Mesendoderm (in vitro differentiated cells): ENCODE results near the gene TFDP1.
"Not testable (repeated sequence)": the region's sequence is repeated elsewhere in the genome, so short reads cannot be mapped to it uniquely, and the experiment has no call there.

ENCODE experiments used
- DNase-seq: peaks from one replicate; pipeline ENCODE4 v3.0.0; 2013
- H2AK5ac ChIP-seq: 2 replicates; pipeline ENCODE4 v1.6.1; 2013; ENCODE audit warnings: low read length, inconsistent platforms
- H2BK120ac ChIP-seq: 2 replicates; pipeline ENCODE4 v1.6.1; 2013; ENCODE audit warnings: low read depth, mild to moderate bottlenecking, low read length, moderate library complexity, mixed read lengths
- H2BK15ac ChIP-seq: replicated peaks from 2 replicates; pipeline ENCODE4 v1.6.1; 2013; ENCODE audit warnings: low read depth, mild to moderate bottlenecking, moderate library complexity
- H2BK5ac ChIP-seq: 2 replicates; pipeline ENCODE4 v1.6.1; 2013; ENCODE audit warnings: low read length, inconsistent platforms
- H3K18ac ChIP-seq: 2 replicates; pipeline ENCODE4 v1.6.1; 2013; ENCODE audit warnings: mild to moderate bottlenecking, low read length, mixed read lengths
- H3K23ac ChIP-seq: one replicate; pipeline ENCODE4 v1.6.1; 2013; ENCODE audit warnings: low read length
- H3K27ac ChIP-seq: 2 replicates; pipeline ENCODE4 v1.5.1; 2013; ENCODE audit warnings: low read depth, mild to moderate bottlenecking, inconsistent platforms, low read length, moderate library complexity
- H3K27me3 ChIP-seq: 2 replicates; pipeline ENCODE4 v1.6.1; 2013; ENCODE audit warnings: low read length, control low read depth, mild to moderate bottlenecking, inconsistent platforms; ENCODE audit not compliant: insufficient read depth, poor library complexity
- H3K36me3 ChIP-seq: 2 replicates; pipeline ENCODE4 v1.6.1; 2013; ENCODE audit warnings: low read length, inconsistent platforms; ENCODE audit not compliant: control insufficient read depth, insufficient read depth
- H3K4ac ChIP-seq: one replicate; pipeline ENCODE4 v1.6.1; 2013; ENCODE audit warnings: low read depth, mild to moderate bottlenecking, low read length, moderate library complexity
- H3K4me1 ChIP-seq: 2 replicates; pipeline ENCODE4 v1.6.1; 2013; ENCODE audit warnings: low read depth, low read length, inconsistent platforms; ENCODE audit not compliant: control insufficient read depth
- H3K4me2 ChIP-seq: 2 replicates; pipeline ENCODE4 v1.6.1; 2013; ENCODE audit warnings: low read length
- H3K4me3 ChIP-seq: 2 replicates; pipeline ENCODE4 v1.5.1; 2013; ENCODE audit warnings: mild to moderate bottlenecking, low read length
- H3K56ac ChIP-seq: one replicate; pipeline ENCODE4 v1.6.1; 2013; ENCODE audit warnings: low read length
- H3K79me1 ChIP-seq: 2 replicates; pipeline ENCODE4 v1.6.1; 2013; ENCODE audit warnings: low read length, inconsistent platforms
- H3K79me2 ChIP-seq: 2 replicates; pipeline ENCODE4 v1.6.1; 2013; ENCODE audit warnings: mild to moderate bottlenecking, low read length; ENCODE audit not compliant: control insufficient read depth, insufficient read depth
- H3K9ac ChIP-seq: 2 replicates; pipeline ENCODE4 v1.6.1; 2013; ENCODE audit warnings: low read length, inconsistent platforms
- H4K5ac ChIP-seq: one replicate; pipeline ENCODE4 v1.6.1; 2013; ENCODE audit warnings: low read length
- H4K8ac ChIP-seq: one replicate; pipeline ENCODE4 v1.6.1; 2013; ENCODE audit warnings: low read depth, mild to moderate bottlenecking, control low read depth, low read length, moderate library complexity
- WGBS: extraction: QIAGEN DNeasy Blood & Tissue Kit; methylation state at CpG from one replicate; pipeline ENCODE4 v1.1.7; 2013; ENCODE audit warnings: low lambda C conversion rate, missing lambda C conversion rate; ENCODE audit not compliant: insufficient coverage; ENCODE audit errors: extremely low coverage; 5-methylcytosine and 5-hydroxymethylcytosine counted together

TFDP1 gene

GRCh38 chr13:113592571-113592970 lies 8.0 kb downstream of the TFDP1 start:
- no peak overlapping the region for H2AK5ac ChIP-seq
- no peak overlapping the region for H2BK15ac ChIP-seq
- no peak overlapping the region for H3K9ac ChIP-seq
- no peak overlapping the region for H3K56ac ChIP-seq
- no peak overlapping the region for H4K8ac ChIP-seq
- no peak overlapping the region for H3K23ac ChIP-seq
- H3K79me1 ChIP-seq: peaks cover 39% of the 10 kb centered on the region
- no peak overlapping the region for H3K27ac ChIP-seq
- H2BK5ac ChIP-seq: no peak overlapping the region
- H2BK120ac ChIP-seq: no peak overlapping the region
- DNase-seq: no peak
- H3K79me2 ChIP-seq: peaks cover 76% of the 10 kb centered on the region
- H3K4ac ChIP-seq: no peak overlapping the region
- no peak overlapping the region for H4K5ac ChIP-seq
- H3K4me2 ChIP-seq: no peak overlapping the region
- H3K27me3 ChIP-seq: no peaks in the 10 kb centered on the region
- H3K18ac ChIP-seq: no peak overlapping the region
- no CpG with 5 or more reads among the region's 5 CpGs for WGBS
- no peaks in the 10 kb centered on the region for H3K4me1 ChIP-seq
- no peak overlapping the region for H3K4me3 ChIP-seq
- H3K36me3 ChIP-seq: peaks cover 16% of the 10 kb centered on the region

GRCh38 chr13:113594066-113594821 lies 9.7 kb downstream of the TFDP1 start:
- not testable (repeated sequence) for H2AK5ac ChIP-seq, H2BK5ac ChIP-seq, H3K9ac ChIP-seq, H2BK120ac ChIP-seq, DNase-seq, H3K27ac ChIP-seq, H2BK15ac ChIP-seq, H3K56ac ChIP-seq, H4K8ac ChIP-seq, H3K4me1 ChIP-seq, H3K4me3 ChIP-seq, H3K23ac ChIP-seq, H4K5ac ChIP-seq, H3K18ac ChIP-seq, H3K4ac ChIP-seq, H3K27me3 ChIP-seq, H3K4me2 ChIP-seq
- Histone ChIP-seq H3K79me1 (peaks cover 33% of the 10 kb centered on the region), H3K36me3 (peaks cover 13% of the 10 kb centered on the region), H3K79me2 (peaks cover 74% of the 10 kb centered on the region)
- WGBS: no CpG with 5 or more reads among the region's 21 CpGs

GRCh38 chr13:113595131-113595530 lies 10.6 kb downstream of the TFDP1 start:
- 100% methylated on average over 1 of the region's 8 CpGs for WGBS
- H3K23ac ChIP-seq: no peak overlapping the region
- no peak overlapping the region for H4K5ac ChIP-seq
- no peak overlapping the region for H3K4me3 ChIP-seq
- H2AK5ac ChIP-seq: no peak overlapping the region
- no peak overlapping the region for H3K56ac ChIP-seq
- no peak overlapping the region for H2BK120ac ChIP-seq
- no peak overlapping the region for H4K8ac ChIP-seq
- H3K36me3 ChIP-seq: peaks cover 15% of the 10 kb centered on the region
- no peak for DNase-seq
- no peak overlapping the region for H3K4ac ChIP-seq
- H2BK5ac ChIP-seq: no peak overlapping the region
- H3K4me2 ChIP-seq: no peak overlapping the region
- no peaks in the 10 kb centered on the region for H3K4me1 ChIP-seq
- peaks cover 74% of the 10 kb centered on the region for H3K79me2 ChIP-seq
- H3K9ac ChIP-seq: no peak overlapping the region
- no peak overlapping the region for H2BK15ac ChIP-seq
- peaks cover 31% of the 10 kb centered on the region for H3K79me1 ChIP-seq
- no peak overlapping the region for H3K27ac ChIP-seq
- H3K18ac ChIP-seq: no peak overlapping the region
- H3K27me3 ChIP-seq: no peaks in the 10 kb centered on the region

- no peak overlapping the region for H3K23ac ChIP-seq
- no peaks in the 10 kb centered on the region for H3K27me3 ChIP-seq
- H3K4ac ChIP-seq: no peak overlapping the region
- H2BK15ac ChIP-seq: no peak overlapping the region
- H3K36me3 ChIP-seq: peaks cover 16% of the 10 kb centered on the region
- no peak overlapping the region for H3K18ac ChIP-seq
- no peak overlapping the region for H3K27ac ChIP-seq
- H4K5ac ChIP-seq: no peak overlapping the region
- H4K8ac ChIP-seq: no peak overlapping the region
- no peak for DNase-seq
- no CpG with 5 or more reads among the region's 27 CpGs for WGBS
- H3K4me1 ChIP-seq: no peaks in the 10 kb centered on the region
- no peak overlapping the region for H3K56ac ChIP-seq
- peaks cover 35% of the 10 kb centered on the region for H3K79me1 ChIP-seq
- H3K9ac ChIP-seq: no peak overlapping the region
- no peak overlapping the region for H3K4me3 ChIP-seq
- H2BK5ac ChIP-seq: no peak overlapping the region
- H3K4me2 ChIP-seq: no peak overlapping the region
- H2BK120ac ChIP-seq: no peak overlapping the region
- H2AK5ac ChIP-seq: no peak overlapping the region
- peaks cover 81% of the 10 kb centered on the region for H3K79me2 ChIP-seq
Observed at GRCh38 chr13:113596321-113597200, 12.0 kb downstream of the TFDP1 start.

GRCh38 chr13:113597391-113598080 lies 13.0 kb downstream of the TFDP1 start:
- no CpG with 5 or more reads among the region's 24 CpGs for WGBS
- no peak overlapping the region for H3K9ac ChIP-seq
- no peak overlapping the region for H3K27ac ChIP-seq
- H3K56ac ChIP-seq: no peak overlapping the region
- no peak for DNase-seq
- peaks cover 82% of the 10 kb centered on the region for H3K79me2 ChIP-seq
- H3K4me1 ChIP-seq: no peaks in the 10 kb centered on the region
- peaks cover 14% of the 10 kb centered on the region for H3K36me3 ChIP-seq
- H2BK5ac ChIP-seq: no peak overlapping the region
- H2AK5ac ChIP-seq: no peak overlapping the region
- H4K5ac ChIP-seq: no peak overlapping the region
- H3K4me2 ChIP-seq: no peak overlapping the region
- H3K27me3 ChIP-seq: no peaks in the 10 kb centered on the region
- H2BK120ac ChIP-seq: no peak overlapping the region
- H3K23ac ChIP-seq: no peak overlapping the region
- no peak overlapping the region for H3K4ac ChIP-seq
- H3K79me1 ChIP-seq: peaks cover 34% of the 10 kb centered on the region
- no peak overlapping the region for H4K8ac ChIP-seq
- no peak overlapping the region for H2BK15ac ChIP-seq
- H3K18ac ChIP-seq: no peak overlapping the region
- no peak overlapping the region for H3K4me3 ChIP-seq
